H1 (cell line): ENCODE results near the gene TSC2. TPM values are rescaled to one million over a fixed set of nuclear protein-coding genes. Genes with fewer than 3 reads are reported as not detected.

ENCODE experiments used
- CTCF ChIA-PET: fragments of 300-600 bp; sonication (Branson Sonifier 250); formaldehyde crosslinking; loops from one replicate; lab custom pipeline; 2021; ENCODE audit not compliant: partially characterized antibody; lab: Charles Lee
- POLR2A ChIA-PET: fragments of 300-600 bp; sonication (Branson Sonifier 250); formaldehyde crosslinking; loops from one replicate; lab custom pipeline; 2021; ENCODE audit warnings: inconsistent platforms; ENCODE audit not compliant: partially characterized antibody; lab: Charles Lee
- DNase-seq, 2 experiments: peaks; one replicate each; pipeline versions ENCODE4 v3.0.0 to v3.0.0-alpha.2; 2010 to 2022; ENCODE audit warnings: low spot score in 2 of 2, low read depth in 1 of 2, mixed read lengths in 1 of 2
- FAIRE-seq: peaks from 2 replicates; lab custom pipeline; 2011; peaks lifted over from hg19 to GRCh38; lab: Jason Lieb, UNC
- H2AFZ ChIP-seq: 2 replicates; pipeline ENCODE4 v1.8.1; 2012; ENCODE audit warnings: low read length, inconsistent platforms
- H2AK5ac ChIP-seq: 2 replicates; pipeline ENCODE4 v1.6.1; 2013; ENCODE audit warnings: low read depth, low read length
- H2BK120ac ChIP-seq: replicated peaks from 2 replicates; pipeline ENCODE3; 2013; ENCODE audit warnings: low read depth, low read length, inconsistent platforms
- H2BK12ac ChIP-seq: 2 replicates; pipeline ENCODE4 v1.6.1; 2013; ENCODE audit warnings: low read depth, low read length
- H2BK15ac ChIP-seq: 2 replicates; pipeline ENCODE4 v1.6.1; 2013; ENCODE audit warnings: low read length
- H2BK20ac ChIP-seq: 2 replicates; pipeline ENCODE4 v1.6.1; 2013; ENCODE audit warnings: low read length
- H2BK5ac ChIP-seq: 2 replicates; pipeline ENCODE4 v1.6.1; 2013; ENCODE audit warnings: low read depth, low read length
- H3K14ac ChIP-seq: 2 replicates; pipeline ENCODE4 v1.6.1; 2013; ENCODE audit warnings: inconsistent platforms; ENCODE audit not compliant: insufficient read length
- H3K18ac ChIP-seq: 2 replicates; pipeline ENCODE4 v1.6.1; 2013; ENCODE audit warnings: low read length; ENCODE audit errors: extremely low read depth
- H3K23ac ChIP-seq: 2 replicates; pipeline ENCODE4 v1.6.1; 2013; ENCODE audit warnings: inconsistent platforms; ENCODE audit not compliant: insufficient read length
- H3K23me2 ChIP-seq: 2 replicates; pipeline ENCODE4 v1.6.1; 2013; ENCODE audit warnings: low read depth, low read length
- H3K27ac ChIP-seq: 2 replicates; pipeline ENCODE4 v1.6.1; 2011; ENCODE audit warnings: low read depth, low read length, inconsistent platforms
- H3K27me3 ChIP-seq, 4 experiments: replicated peaks in 1 of 4; 1 replicate in 1 of 4; 2 replicates in 3 of 4; pipeline versions ENCODE4 v1.6.1 to v1.8.1; 2011 to 2013; ENCODE audit warnings: low read length in 3 of 4, mild to moderate bottlenecking in 3 of 4, inconsistent platforms in 2 of 4, mixed read lengths in 2 of 4, moderate library complexity in 1 of 4; ENCODE audit not compliant: control insufficient read depth in 3 of 4, insufficient read depth in 3 of 4; ENCODE audit errors: extremely low read depth in 1 of 4
- H3K36me3 ChIP-seq, 4 experiments: 2 replicates each; pipeline versions ENCODE4 v1.6.1 to v1.8.1; 2011 to 2013; ENCODE audit warnings: mild to moderate bottlenecking in 4 of 4, low read length in 3 of 4, moderate library complexity in 2 of 4, control low read depth in 1 of 4, inconsistent platforms in 1 of 4; ENCODE audit not compliant: insufficient read depth in 4 of 4, control insufficient read depth in 2 of 4
- H3K4ac ChIP-seq: replicated peaks from 2 replicates; pipeline ENCODE3; 2013; ENCODE audit warnings: low read length, low read depth, mixed read lengths, inconsistent platforms; ENCODE audit not compliant: insufficient read length
- H3K4me1 ChIP-seq, 4 experiments: replicated peaks in 1 of 4; 1 replicate in 1 of 4; 2 replicates in 3 of 4; pipeline versions ENCODE4 v1.6.1 to v1.8.1; 2011 to 2013; ENCODE audit warnings: low read length in 3 of 4, inconsistent platforms in 2 of 4, mixed read lengths in 1 of 4; ENCODE audit not compliant: insufficient read depth in 4 of 4, control insufficient read depth in 3 of 4
- H3K4me2 ChIP-seq, 2 experiments: 2 replicates each; pipeline versions ENCODE4 v1.6.1 to v1.8.1; 2011 to 2013; ENCODE audit warnings: low read depth in 2 of 2, low read length in 2 of 2, control low read depth in 1 of 2, inconsistent platforms in 1 of 2, mild to moderate bottlenecking in 1 of 2; ENCODE audit not compliant: insufficient read depth in 1 of 2
- H3K4me3 ChIP-seq, 4 experiments: fragments of 200-600, 300-600 bp in 1 of 4; sonication (generic), shearing (Covaris generic), sonication (Bioruptor Twin) in 1 of 4; 2 replicates each; pipeline versions ENCODE4 v1.5.1 to v1.8.1; 2011 to 2016; ENCODE audit warnings: low read length in 4 of 4, low read depth in 3 of 4, control low read depth in 2 of 4, inconsistent platforms in 2 of 4, mild to moderate bottlenecking in 2 of 4, mixed read lengths in 1 of 4, moderate library complexity in 1 of 4; ENCODE audit not compliant: insufficient read depth in 2 of 4; ENCODE audit errors: extremely low read depth in 1 of 4
- H3K56ac ChIP-seq: replicated peaks from 2 replicates; pipeline ENCODE3; 2013; ENCODE audit warnings: low read depth, mild to moderate bottlenecking, mixed read lengths, low read length, inconsistent platforms; ENCODE audit not compliant: insufficient read length
- H3K79me1 ChIP-seq: 2 replicates; pipeline ENCODE4 v1.6.1; 2013; ENCODE audit warnings: low read depth, low read length, control low read depth
- H3K79me2 ChIP-seq, 2 experiments: 2 replicates each; pipeline versions ENCODE4 v1.6.1 to v1.8.1; 2012 to 2013; ENCODE audit warnings: low read length in 2 of 2, mild to moderate bottlenecking in 2 of 2, inconsistent platforms in 1 of 2; ENCODE audit not compliant: insufficient read depth in 2 of 2, control insufficient read depth in 1 of 2
- H3K9ac ChIP-seq, 4 experiments: replicated peaks in 1 of 4; 1 replicate in 1 of 4; 2 replicates in 3 of 4; pipeline versions ENCODE4 v1.6.1 to v1.8.1; 2011 to 2013; ENCODE audit warnings: low read depth in 3 of 4, low read length in 3 of 4, control low read depth in 2 of 4, mild to moderate bottlenecking in 2 of 4, moderate library complexity in 2 of 4, inconsistent platforms in 1 of 4; ENCODE audit errors: extremely low read depth in 1 of 4
- H3K9me3 ChIP-seq, 2 experiments: 2 replicates each; pipeline versions ENCODE4 v1.6.1 to v1.8.1; 2012 to 2013; ENCODE audit warnings: mild to moderate bottlenecking in 2 of 2, moderate library complexity in 2 of 2, control low read depth in 1 of 2, inconsistent platforms in 1 of 2, low read depth in 1 of 2, low read length in 1 of 2, mixed read lengths in 1 of 2; ENCODE audit not compliant: insufficient read depth in 2 of 2
- H4K20me1 ChIP-seq, 2 experiments: replicated peaks in 1 of 2; 2 replicates each; pipeline versions ENCODE3 to v1.8.1; 2011 to 2013; ENCODE audit warnings: inconsistent platforms in 2 of 2, low read length in 2 of 2, mild to moderate bottlenecking in 1 of 2; ENCODE audit not compliant: insufficient read depth in 2 of 2, control insufficient read depth in 1 of 2
- H4K5ac ChIP-seq: 2 replicates; pipeline ENCODE4 v1.6.1; 2013; ENCODE audit warnings: low read length, low read depth, mixed read lengths, inconsistent platforms; ENCODE audit not compliant: insufficient read length
- H4K8ac ChIP-seq: 2 replicates; pipeline ENCODE4 v1.8.0; 2013; ENCODE audit warnings: mild to moderate bottlenecking, moderate library complexity, low read length, inconsistent platforms; ENCODE audit not compliant: insufficient read depth; ENCODE audit errors: extremely low read depth
- H4K91ac ChIP-seq: replicated peaks from 2 replicates; pipeline ENCODE3; 2013; ENCODE audit warnings: low read length, mixed read lengths, inconsistent platforms; ENCODE audit not compliant: insufficient read length
- CTCF ChIP-seq, 3 experiments: IDR thresholded peaks; 1 replicate in 2 of 3; 2 replicates in 1 of 3; pipeline versions ENCODE4 v1.5.1 to v1.6.1; 2011; ENCODE audit warnings: low read length in 3 of 3, mild to moderate bottlenecking in 3 of 3, inconsistent platforms in 2 of 3, low read depth in 1 of 3, moderate library complexity in 1 of 3; ENCODE audit not compliant: insufficient read depth in 1 of 3; ENCODE audit errors: control extremely low read depth in 1 of 3
- KDM1A ChIP-seq: fragments of 200-600, 300-600 bp; sonication (generic); IDR thresholded peaks from 2 replicates; pipeline ENCODE4 v1.7.1; 2016; ENCODE audit warnings: mild to moderate bottlenecking, low read length, borderline replicate concordance
- RAD21 ChIP-seq, 2 experiments: IDR thresholded peaks in 1 of 2; conservative IDR thresholded peaks in 1 of 2; 2 replicates each; pipeline ENCODE4 v1.6.1; 2011; ENCODE audit warnings: low read depth in 2 of 2, low read length in 2 of 2, improper control_type of control experiment in 1 of 2, inconsistent platforms in 1 of 2, mild to moderate bottlenecking in 1 of 2, moderate library complexity in 1 of 2
- WGBS, 2 experiments: shearing (Covaris generic) in 1 of 2; methylation state at CpG; one replicate each; pipeline versions ENCODE4 v1.1.6 to v1.1.7; 2013 to 2015; ENCODE audit warnings: low lambda C conversion rate in 2 of 2, mixed read lengths in 2 of 2, inconsistent platforms in 1 of 2, low coverage in 1 of 2, missing lambda C conversion rate in 1 of 2; ENCODE audit not compliant: insufficient replicate concordance in 2 of 2, insufficient coverage in 1 of 2, insufficient read length in 1 of 2; ENCODE audit errors: extremely low coverage in 1 of 2, missing lambda C conversion rate in 1 of 2; 5-methylcytosine and 5-hydroxymethylcytosine counted together
- polyA plus RNA-seq, 7 experiments: library from polyadenylated mRNA; depleted of rRNA in 3 of 7; stranded (reverse) in 5 of 7; unstranded in 2 of 7; fragments of >200 nt in 5 of 7; fragments of 200-250 nt in 2 of 7; gene quantifications; 1 replicate in 5 of 7; 2 replicates in 1 of 7; 4 replicates in 1 of 7; pipeline versions ENCODE4 v1.2.1 to v1.2.3, GENCODE V29; 2011 to 2013; ENCODE audit warnings: missing spikeins in 2 of 7, mixed read lengths in 2 of 7
- total RNA-seq: library from RNA; stranded (reverse); fragmentation: NEBNext Ultra II Directional; extraction: Animal tissue kit (Norgen Biotek cat#: 25700); gene quantifications from 2 replicates; pipeline ENCODE4 v1.2.1, GENCODE V29; 2021

TSC2 gene
- total and polyA plus RNA-seq, 2 of the 8 experiments (the other 6 are each of a cell fraction or from before 2014, with no cell fraction given): 65.9 to 96.6 TPM

- Histone ChIP-seq H3K27me3 (no peaks in the 10 kb centered on the region), H2BK20ac (no peak overlapping the region), H3K36me3 (peaks cover 2 to 8% (median 4%) of the 10 kb centered on the region in 4 experiments; a peak in 4 of 8 replicates), H2AFZ (no peak overlapping the region), H2BK12ac (no peak overlapping the region), H3K9me3 (no peaks in the 10 kb centered on the region), H4K8ac (no peak overlapping the region), H3K4ac (no peak overlapping the region), H3K27ac (no peak overlapping the region), H3K23ac (no peak overlapping the region), H3K23me2 (no peaks in the 10 kb centered on the region), H3K18ac (no peak overlapping the region), H3K4me2 (no peak overlapping the region), H2AK5ac (no peak overlapping the region), H3K14ac (no peak overlapping the region), H4K91ac (no peak overlapping the region), H4K20me1 (peaks cover 0 to 11% of the 10 kb centered on the region in 2 experiments), H2BK120ac (no peak overlapping the region), H4K5ac (no peak overlapping the region), H3K4me1 (no peaks in the 10 kb centered on the region), H3K9ac (no peak overlapping the region; a peak in 1 of 7 replicates), H3K79me1 (no peaks in the 10 kb centered on the region), H3K4me3 (no peak overlapping the region), H2BK15ac (no peak overlapping the region), H3K56ac (no peak overlapping the region), H2BK5ac (no peak overlapping the region; the same call in 1 of the 2 replicates), H3K79me2 (no peaks in the 10 kb centered on the region)
- ChIA-PET CTCF (interaction anchor here (1.2 to 3.5 kb wide), 13 partner anchors 9 to 119 kb away, joined by 3 to 15 read pairs (median 5); no protein-coding TSS in a partner anchor), POLR2A (interaction anchor here (0.7 to 2.9 kb wide), 8 partner anchors 11 to 107 kb away, joined by 3 to 12 read pairs (median 4); partner anchors contain the start of gene TRAF7)
- FAIRE-seq (no peak), DNase-seq (no peak)
- no peak for TF ChIP-seq CTCF (IDR thresholded peaks at IDR 0.05; ENCODE audit: control extremely low read depth in 1 of 3, insufficient read depth in 1 of 3, low read depth in 1 of 3, low read length in 3 of 3)
- no peak for TF ChIP-seq KDM1A
- peak in 1 of 2 experiments; percentile 19; a peak in 1 of 4 replicates for TF ChIP-seq RAD21 (IDR thresholded peaks at IDR 0.05 in 1 of 2, conservative IDR thresholded peaks at IDR 0.05 in 1 of 2; ENCODE audit: low read depth in 2 of 2, low read length in 2 of 2)
- WGBS, 2 experiments: 94% methylated on average over 33 of the region's 34 CpGs; no CpG with 5 or more reads in 1 of the 2 experiments
These were observed 23.8 kb downstream of the TSC2 start for GRCh38 chr16:2071454-2072202.
